OCI-LY7 (cell line): ENCODE data around the gene SAMM50. TPM values are rescaled to one million over a fixed set of nuclear protein-coding genes. Genes with fewer than 3 reads are reported as not detected.

ENCODE experiments used
- BruUV-seq: library from RNA; stranded (reverse); fragments of 400-500 nt; replicated peaks from 2 replicates; lab custom pipeline; 2021; lab: Mats Ljungman, UMichigan
- CTCF ChIA-PET: fragments of 300-600 bp; sonication (Branson Sonifier 250); formaldehyde crosslinking; loops from one replicate; lab custom pipeline; 2022; ENCODE audit warnings: antibody characterized with exemption; ENCODE audit not compliant: unreplicated experiment; lab: Charles Lee
- POLR2A ChIA-PET: fragments of 300-600 bp; sonication (Branson Sonifier 250); formaldehyde crosslinking; loops from one replicate; lab custom pipeline; 2022; ENCODE audit warnings: antibody characterized with exemption; lab: Charles Lee
- DNase-seq: peaks from one replicate; pipeline ENCODE4 v3.0.0-alpha.2; 2015; ENCODE audit warnings: low spot score
- H2AFZ ChIP-seq: fragments of 200-600 bp; sonication (generic), shearing (Covaris generic); 2 replicates; pipeline ENCODE4 v1.6.1; 2014; ENCODE audit warnings: mild to moderate bottlenecking, antibody characterized with exemption, low read length, moderate library complexity
- H3K27ac ChIP-seq: fragments of 200-600 bp; sonication (generic); 2 replicates; pipeline ENCODE4 v1.5.1; 2014; ENCODE audit warnings: mixed run types, low read depth, mild to moderate bottlenecking, moderate library complexity, low read length, inconsistent platforms; ENCODE audit not compliant: poor library complexity, severe bottlenecking
- H3K36me3 ChIP-seq: fragments of 200-600 bp; sonication (generic); 2 replicates; pipeline ENCODE4 v1.6.1; 2014; ENCODE audit warnings: mild to moderate bottlenecking, antibody characterized with exemption, low read length, moderate library complexity, mixed read lengths; ENCODE audit not compliant: insufficient read depth
- H3K4me1 ChIP-seq: fragments of 200-600 bp; sonication (generic); 2 replicates; pipeline ENCODE4 v1.5.1; 2014; ENCODE audit warnings: mild to moderate bottlenecking, low read length; ENCODE audit not compliant: insufficient read depth, poor library complexity, severe bottlenecking
- H3K4me2 ChIP-seq: fragments of 200-600 bp; sonication (generic); 2 replicates; pipeline ENCODE4 v1.6.1; 2014; ENCODE audit warnings: mild to moderate bottlenecking, low read length
- H3K4me3 ChIP-seq: fragments of 200-600 bp; sonication (generic); 2 replicates; pipeline ENCODE4 v1.5.1; 2014; ENCODE audit warnings: mild to moderate bottlenecking, low read depth, low read length; ENCODE audit not compliant: poor library complexity, severe bottlenecking
- H3K79me2 ChIP-seq: fragments of 200-600 bp; sonication (generic); 2 replicates; pipeline ENCODE4 v1.6.1; 2016; ENCODE audit warnings: low read depth, mild to moderate bottlenecking, low read length, moderate library complexity, mixed read lengths; ENCODE audit not compliant: insufficient read depth
- H3K9me2 ChIP-seq: fragments of 200-600 bp; sonication (generic); 2 replicates; pipeline ENCODE4 v1.6.1; 2016; ENCODE audit warnings: mild to moderate bottlenecking, low read length, mixed read lengths; ENCODE audit not compliant: insufficient read depth
- H3K9me3 ChIP-seq: fragments of 200-600 bp; sonication (generic); 2 replicates; pipeline ENCODE4 v1.6.1; 2014; ENCODE audit warnings: mild to moderate bottlenecking, mixed run types, low read length, mixed read lengths
- H4K20me1 ChIP-seq: fragments of 200-600 bp; sonication (generic); 2 replicates; pipeline ENCODE4 v1.6.1; 2014; ENCODE audit warnings: mild to moderate bottlenecking, antibody characterized with exemption, low read length, moderate library complexity, mixed read lengths; ENCODE audit not compliant: insufficient read depth
- CTCF ChIP-seq: fragments of 200-600 bp; sonication (generic); conservative IDR thresholded peaks from 2 replicates; pipeline ENCODE4 v1.5.1; 2014; ENCODE audit warnings: mild to moderate bottlenecking, antibody characterized with exemption, low read length, moderate library complexity, mixed read lengths
- EZH2phosphoT487 ChIP-seq: fragments of 200-600 bp; sonication (generic); IDR thresholded peaks from 2 replicates; pipeline ENCODE4 v1.6.1; 2018; ENCODE audit warnings: low read depth, borderline replicate concordance, mild to moderate bottlenecking, mixed run types, antibody characterized with exemption, low read length, moderate library complexity, mixed read lengths
- intact Hi-C: fragments of 100-400 bp; cut with micrococcal nuclease; formaldehyde crosslinking; loops from one replicate; pipeline ENCODE4 v1.10.0; 2022; ENCODE audit not compliant: unreplicated experiment
- total RNA-seq, 2 experiments: library from RNA; depleted of rRNA in 1 of 2; stranded (reverse); fragments of >200 nt in 1 of 2; shearing (Covaris generic) in 1 of 2; gene quantifications; 2 replicates each; pipeline ENCODE4 v1.2.3, GENCODE V29; 2014 to 2022

The SAMM50 gene
- total RNA-seq, 2 experiments from 2014 or later: 34.6 to 72.9 TPM

- peaks cover 10% of the 10 kb centered on the region for H3K4me1 ChIP-seq
- TF ChIP-seq EZH2phosphoT487 (no peak), CTCF (no peak)
- H3K4me2 ChIP-seq: no peak overlapping the region
- no peaks in the 10 kb centered on the region for H3K9me2 ChIP-seq
- intact Hi-C loops: no loop called here
- no peaks in the 10 kb centered on the region for H3K9me3 ChIP-seq
- no peak overlapping the region for H2AFZ ChIP-seq
- H3K27ac ChIP-seq: no peak overlapping the region
- POLR2A ChIA-PET: no interaction called here
- no peak for DNase-seq
- BruUV-seq: no TSS peak
- CTCF ChIA-PET: no interaction called here
- peaks cover 78% of the 10 kb centered on the region for H3K36me3 ChIP-seq
- H3K79me2 ChIP-seq: no peaks in the 10 kb centered on the region
- H3K4me3 ChIP-seq: no peak overlapping the region
- no peaks in the 10 kb centered on the region for H4K20me1 ChIP-seq
Measured at GRCh38 chr22:43996981-43997265, 41.7 kb downstream of the SAMM50 start.

GRCh38 chr22:43998679-43999264 is 43.5 kb downstream of the SAMM50 start:
- DNase-seq: no peak
- Histone ChIP-seq H3K9me3 (no peaks in the 10 kb centered on the region), H3K36me3 (peaks cover 60% of the 10 kb centered on the region), H3K9me2 (no peaks in the 10 kb centered on the region), H3K4me3 (no peak overlapping the region), H3K4me2 (no peak overlapping the region), H4K20me1 (no peaks in the 10 kb centered on the region), H3K4me1 (no peaks in the 10 kb centered on the region), H3K27ac (no peak overlapping the region), H3K79me2 (no peaks in the 10 kb centered on the region), H2AFZ (no peak overlapping the region)
- CTCF ChIA-PET: no interaction called here
- no TSS peak for BruUV-seq
- TF ChIP-seq EZH2phosphoT487: no peak
- no peak for TF ChIP-seq CTCF
- intact Hi-C loops: no loop called here
- POLR2A ChIA-PET: no interaction called here

GRCh38 chr22:43999378-43999777 is 44.1 kb downstream of the SAMM50 start:
- H3K36me3 ChIP-seq: peaks cover 54% of the 10 kb centered on the region
- no peak overlapping the region for H3K27ac ChIP-seq
- no peaks in the 10 kb centered on the region for H3K9me2 ChIP-seq
- H3K79me2 ChIP-seq: no peaks in the 10 kb centered on the region
- H4K20me1 ChIP-seq: no peaks in the 10 kb centered on the region
- DNase-seq: no peak
- no peak overlapping the region for H3K4me2 ChIP-seq
- no TSS peak for BruUV-seq
- intact Hi-C loops: no loop called here
- H3K4me1 ChIP-seq: no peaks in the 10 kb centered on the region
- no peak overlapping the region for H2AFZ ChIP-seq
- no peaks in the 10 kb centered on the region for H3K9me3 ChIP-seq
- POLR2A ChIA-PET: no interaction called here
- CTCF ChIA-PET: interaction anchor here (1.3 kb wide), 1 partner anchor 87 kb away, joined by 4 read pairs; no protein-coding TSS in a partner anchor
- TF ChIP-seq CTCF: no peak
- TF ChIP-seq EZH2phosphoT487: no peak
- H3K4me3 ChIP-seq: no peak overlapping the region
